Activated CD8-positive, alpha-beta memory T cell treated with anti-CD3 and anti-CD28 coated beads for 36 hours (primary cell): Measurements from ENCODE around the gene B9D1. TPM values are rescaled to one million over a fixed set of nuclear protein-coding genes. Genes with fewer than 3 reads are reported as not detected.

Source experiments
- CTCF ChIA-PET: fragments of 350-600 bp; sonication (Branson Sonifier 250); formaldehyde crosslinking; loops from one replicate; lab custom pipeline; 2021; ENCODE audit warnings: antibody characterized with exemption; lab: Charles Lee
- POLR2A ChIA-PET: fragments of 350-600 bp; sonication (Branson Sonifier 250); formaldehyde crosslinking; loops from one replicate; lab custom pipeline; 2021; ENCODE audit warnings: antibody characterized with exemption; lab: Charles Lee
- total RNA-seq, 2 experiments: library from RNA; stranded (reverse); gene quantifications; one replicate each; pipeline ENCODE4 v1.2.3, GENCODE V29; 2021

The B9D1 gene
- total RNA-seq, 2 experiments from 2014 or later = 7.5 to 9.2 TPM

GRCh38 chr17:19345486-19346350 is 16.8 kb downstream of the B9D1 start:
- CTCF ChIA-PET = interaction anchor here (0.8 kb wide), 1 partner anchor 7 kb away, joined by 3 read pairs; no protein-coding TSS in a partner anchor
- POLR2A ChIA-PET = interaction anchor here (0.6 kb wide), 1 partner anchor 91 kb away, joined by 3 read pairs; no protein-coding TSS in a partner anchor

GRCh38 chr17:19345067-19345460 is 17.5 kb downstream of the B9D1 start:
- POLR2A ChIA-PET = interaction anchor here (0.6 kb wide), 1 partner anchor 92 kb away, joined by 3 read pairs; no protein-coding TSS in a partner anchor

DNA sequence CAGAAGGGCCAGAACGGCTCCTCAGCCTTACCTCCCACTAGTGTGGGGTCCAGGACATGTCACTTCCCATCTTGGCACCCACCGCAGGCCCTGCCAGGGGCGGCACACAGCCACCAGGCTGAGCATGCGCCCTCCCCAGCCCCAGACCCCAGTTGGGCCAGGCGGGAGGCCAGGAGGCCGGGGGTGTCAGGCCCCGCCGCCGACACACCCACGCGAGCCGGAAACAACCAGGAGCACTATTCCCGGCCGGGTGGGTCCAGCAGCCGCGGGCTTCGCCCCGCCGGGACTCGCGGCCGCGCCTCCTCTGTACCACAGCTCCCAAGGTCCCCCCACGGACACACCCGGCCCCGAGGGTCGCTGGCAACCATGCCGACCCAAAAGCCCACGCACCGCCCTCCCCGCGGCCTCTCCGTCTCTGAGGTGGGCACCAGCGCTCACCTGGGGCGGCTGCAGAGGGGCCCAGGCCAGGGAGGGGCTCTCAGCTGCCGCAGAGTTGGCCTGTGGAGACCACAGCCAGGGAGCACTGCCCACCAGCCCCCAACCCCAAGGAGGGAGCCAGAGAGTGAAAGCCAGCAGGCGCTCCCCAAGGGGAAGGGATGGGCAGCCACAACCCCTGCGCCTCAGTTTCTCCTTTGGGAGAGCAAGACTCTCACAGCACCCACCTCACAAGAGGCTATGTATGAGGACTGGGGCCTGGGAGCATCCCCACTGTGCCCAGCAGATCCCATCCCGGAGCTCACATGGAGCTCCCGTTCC is 18.0 kb downstream of the B9D1 start:
- POLR2A ChIA-PET = no interaction called here
- CTCF ChIA-PET = no interaction called here

More at GRCh38 chr17:19345067-19345460, 17.5 kb downstream of the B9D1 start:
- CTCF ChIA-PET = no interaction called here

DNA sequence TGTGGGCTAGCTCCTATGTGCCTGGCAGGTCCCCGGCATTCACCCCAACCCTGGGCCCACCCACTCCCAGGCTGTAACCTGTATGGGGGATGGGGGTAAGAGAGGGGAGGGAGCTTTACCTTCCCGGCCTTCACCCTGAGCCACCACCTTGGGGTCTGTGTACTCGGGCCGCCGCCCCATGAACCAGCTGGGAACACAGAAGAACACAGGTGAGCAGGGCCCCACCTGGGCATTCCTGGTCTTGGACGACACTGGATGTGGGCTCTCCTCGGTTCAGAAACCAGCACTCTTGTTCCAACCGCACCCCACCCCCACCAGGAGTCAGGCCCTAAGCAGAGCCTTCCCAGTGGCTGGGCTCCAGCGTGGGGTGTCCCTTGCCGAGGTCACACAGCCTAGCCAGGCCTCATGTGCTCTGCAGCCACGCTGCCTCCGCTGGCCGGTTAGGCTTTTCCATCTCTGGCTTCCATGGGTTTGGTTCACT is 18.8 kb downstream of the B9D1 start:
- ChIA-PET POLR2A (no interaction called here), CTCF (no interaction called here)

- CTCF ChIA-PET = no interaction called here
Observed at GRCh38 chr17:19343256-19343630, 19.3 kb downstream of the B9D1 start.

DNA sequence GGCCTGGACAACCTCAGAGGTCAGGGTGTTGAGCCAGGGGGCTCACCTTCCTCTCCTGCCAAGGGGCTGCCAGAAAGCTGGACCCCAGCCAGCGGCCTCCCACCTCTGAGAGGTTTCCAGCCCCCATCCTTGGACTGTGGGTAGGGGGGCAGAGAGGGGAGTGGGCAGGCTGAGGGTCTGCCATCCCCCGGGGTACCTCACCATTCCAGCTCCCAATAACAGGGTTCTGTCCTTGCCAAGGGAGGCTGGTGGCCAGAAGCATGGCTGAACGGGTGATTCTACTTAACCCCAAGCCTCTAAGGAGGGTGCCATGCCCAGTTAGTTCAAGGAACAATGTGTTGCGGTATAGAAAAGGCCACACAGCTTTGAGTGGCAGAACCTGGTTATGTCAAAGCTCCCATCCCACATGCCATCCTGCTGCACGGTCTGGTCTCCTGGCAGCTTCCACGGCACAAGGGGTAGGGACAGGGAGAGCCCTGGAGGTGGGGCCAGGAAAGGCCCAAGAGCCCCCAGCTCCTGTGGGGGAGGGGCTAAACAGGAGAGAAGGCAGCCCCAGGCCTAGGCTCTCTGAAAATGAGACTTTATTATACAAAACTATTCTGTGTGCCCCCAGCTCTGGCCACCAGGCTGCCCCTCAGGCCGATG is 19.8 kb downstream of the B9D1 start:
- ChIA-PET POLR2A (no interaction called here), CTCF (no interaction called here)

More at GRCh38 chr17:19343256-19343630, 19.3 kb downstream of the B9D1 start:
- POLR2A ChIA-PET = no interaction called here

DNA sequence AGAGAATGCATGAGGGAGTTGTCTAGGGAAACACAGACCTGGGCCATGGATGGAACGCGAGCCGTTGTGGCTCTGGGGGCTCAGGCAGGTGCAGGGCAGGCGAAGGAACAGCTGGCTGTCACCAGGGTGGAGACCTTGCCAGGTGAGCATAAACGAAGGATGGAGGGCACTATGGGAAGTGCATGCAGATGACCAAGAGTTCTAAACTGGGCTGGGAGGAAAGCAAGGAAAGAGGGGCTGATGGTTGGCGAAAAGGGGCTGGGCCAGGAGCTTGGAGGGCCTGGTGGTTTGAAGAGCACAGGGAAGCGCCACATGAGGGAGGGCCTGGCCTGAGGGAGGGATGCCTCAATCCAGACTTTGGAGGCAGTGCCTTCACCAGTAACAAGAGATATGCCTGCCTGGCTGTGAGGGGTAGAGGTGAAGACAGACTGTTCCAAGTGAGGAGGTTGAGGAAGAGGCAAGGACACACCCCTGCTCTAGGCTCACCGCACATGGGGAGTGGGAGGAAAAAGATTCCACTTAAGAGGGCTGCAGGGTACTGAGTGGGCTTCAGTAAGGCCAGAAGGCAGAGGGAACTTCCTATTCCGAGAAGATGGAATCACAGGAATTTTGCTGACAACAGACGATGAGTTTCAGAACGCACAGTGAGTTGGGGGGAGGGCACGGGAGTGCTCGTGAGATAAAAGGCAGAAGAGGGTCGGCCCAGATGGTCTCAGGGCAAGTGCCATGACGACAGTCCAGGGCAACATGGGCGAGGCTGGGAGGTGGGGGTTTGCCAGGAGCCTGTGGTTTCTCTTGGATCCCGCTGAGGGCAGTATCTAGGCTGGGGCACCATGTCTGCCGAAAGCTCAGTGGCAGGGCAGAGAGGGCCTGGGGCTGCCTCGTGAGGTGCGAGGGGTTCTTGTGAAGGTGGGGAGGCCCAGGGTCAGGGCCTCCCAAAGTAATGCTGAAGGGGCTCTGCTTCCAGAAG is 20.6 kb downstream of the B9D1 start:
- CTCF ChIA-PET = no interaction called here
- POLR2A ChIA-PET = interaction anchor here (0.5 kb wide), 1 partner anchor 315 kb away, joined by 3 read pairs; no protein-coding TSS in a partner anchor

- CTCF ChIA-PET = no interaction called here
- POLR2A ChIA-PET = interaction anchor here (0.5 kb wide), 1 partner anchor 316 kb away, joined by 3 read pairs; no protein-coding TSS in a partner anchor
Observed at GRCh38 chr17:19341211-19341631, 21.3 kb downstream of the B9D1 start.

- ChIA-PET CTCF (interaction anchor here (1.7 kb wide), 1 partner anchor 24 kb away, joined by 5 read pairs; the partner anchor contains the start of gene B9D1), POLR2A (no interaction called here)
Observed at GRCh38 chr17:19339341-19339815, 23.1 kb downstream of the B9D1 start.

DNA sequence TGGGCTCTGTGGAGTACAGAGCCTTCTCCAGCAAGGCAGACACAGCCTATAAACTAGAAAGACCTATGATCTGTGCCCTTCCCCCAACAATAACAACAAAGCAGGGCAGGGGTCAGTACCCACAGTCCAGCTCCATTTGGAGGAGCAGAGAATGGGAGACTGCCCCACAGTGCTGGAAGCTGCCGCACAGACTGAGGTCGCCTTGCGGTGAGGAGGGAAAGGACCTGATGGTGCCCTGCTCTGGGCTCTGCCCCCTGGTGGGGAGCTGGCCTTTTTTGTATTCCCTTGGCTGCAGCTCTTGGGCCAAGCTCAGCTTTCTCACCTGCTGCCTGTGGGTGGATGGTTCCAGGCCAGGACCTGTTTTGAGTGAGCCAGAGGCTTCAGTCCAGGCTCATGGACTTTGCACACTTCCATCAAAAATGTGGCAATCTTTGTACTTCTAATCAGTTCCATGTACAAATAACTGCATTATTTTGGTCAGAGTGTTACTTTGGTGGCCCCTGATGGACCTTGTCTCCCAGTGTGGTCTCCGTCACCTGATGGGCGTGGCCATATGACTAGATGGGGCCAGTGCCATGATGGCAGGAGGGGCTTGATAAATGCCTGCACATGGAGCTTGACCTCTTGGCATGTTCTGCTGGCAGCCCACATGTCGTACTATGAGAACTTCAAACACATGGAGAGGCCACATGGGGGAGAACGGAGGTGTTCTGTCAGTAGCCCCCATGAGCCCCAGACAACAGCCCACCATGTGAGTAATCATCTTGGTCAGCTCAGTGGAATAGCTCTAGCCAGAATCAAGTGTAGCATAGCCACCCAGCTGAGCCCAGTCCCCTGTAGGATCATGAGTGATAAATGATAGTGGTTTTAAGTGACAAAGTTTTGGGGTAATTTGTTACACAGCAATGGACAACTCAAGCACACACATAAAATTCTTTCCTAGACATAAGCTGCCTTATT is 24.2 kb downstream of the B9D1 start:
- POLR2A ChIA-PET = no interaction called here
- CTCF ChIA-PET = interaction anchor here (0.7 to 1.7 kb wide), 6 partner anchors 8 to 95 kb away, joined by 3 to 5 read pairs (median 3); partner anchors contain the start of gene B9D1

DNA sequence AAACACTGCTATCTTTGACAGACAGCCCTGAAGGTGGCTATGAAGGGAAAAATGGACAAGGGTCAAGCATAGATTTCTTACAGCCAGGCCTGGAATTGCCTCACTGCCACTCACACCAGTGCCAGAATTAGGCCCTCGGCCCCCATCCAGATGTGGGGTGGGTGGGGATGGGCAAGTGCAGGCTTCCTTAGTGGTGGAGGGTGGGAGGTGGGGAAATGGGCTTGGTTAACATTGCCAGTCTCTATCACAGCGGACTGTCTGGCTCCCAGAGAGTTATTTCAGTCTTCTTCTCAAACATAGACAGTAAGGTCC is 24.9 kb downstream of the B9D1 start:
- ChIA-PET POLR2A (no interaction called here), CTCF (interaction anchor here (1.1 to 1.2 kb wide), 3 partner anchors 29 to 96 kb away, joined by 3 read pairs; no protein-coding TSS in a partner anchor)

- POLR2A ChIA-PET = no interaction called here
- CTCF ChIA-PET = interaction anchor here (1.1 to 1.2 kb wide), 4 partner anchors 28 to 97 kb away, joined by 3 read pairs; no protein-coding TSS in a partner anchor
Observed at GRCh38 chr17:19336938-19337711, 25.4 kb downstream of the B9D1 start.

GRCh38 chr17:19335951-19336631 is 26.4 kb downstream of the B9D1 start:
- ChIA-PET POLR2A (no interaction called here), CTCF (interaction anchor here (1.1 kb wide), 1 partner anchor 30 kb away, joined by 3 read pairs; no protein-coding TSS in a partner anchor)

DNA sequence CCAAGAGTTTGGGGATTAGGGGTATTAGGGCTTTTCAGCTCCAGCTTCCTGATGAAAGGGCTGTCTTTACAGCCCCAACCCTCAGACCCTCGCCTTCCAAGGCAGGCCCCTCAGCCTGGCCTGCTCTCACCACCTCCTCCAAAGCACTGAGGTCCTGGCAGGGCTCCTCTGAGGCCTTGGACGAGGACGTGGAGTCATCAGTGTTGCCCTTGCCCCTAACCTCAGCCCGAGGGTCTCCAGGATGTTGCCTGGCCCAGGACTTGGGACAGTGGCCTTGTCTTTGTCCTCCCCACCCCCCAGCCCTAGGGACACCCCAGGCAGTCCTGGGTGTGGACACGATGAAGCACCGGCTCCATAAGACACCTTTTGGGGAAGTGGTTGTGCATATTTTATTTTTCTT is 28.2 kb downstream of the B9D1 start:
- CTCF ChIA-PET = no interaction called here
- POLR2A ChIA-PET = no interaction called here

DNA sequence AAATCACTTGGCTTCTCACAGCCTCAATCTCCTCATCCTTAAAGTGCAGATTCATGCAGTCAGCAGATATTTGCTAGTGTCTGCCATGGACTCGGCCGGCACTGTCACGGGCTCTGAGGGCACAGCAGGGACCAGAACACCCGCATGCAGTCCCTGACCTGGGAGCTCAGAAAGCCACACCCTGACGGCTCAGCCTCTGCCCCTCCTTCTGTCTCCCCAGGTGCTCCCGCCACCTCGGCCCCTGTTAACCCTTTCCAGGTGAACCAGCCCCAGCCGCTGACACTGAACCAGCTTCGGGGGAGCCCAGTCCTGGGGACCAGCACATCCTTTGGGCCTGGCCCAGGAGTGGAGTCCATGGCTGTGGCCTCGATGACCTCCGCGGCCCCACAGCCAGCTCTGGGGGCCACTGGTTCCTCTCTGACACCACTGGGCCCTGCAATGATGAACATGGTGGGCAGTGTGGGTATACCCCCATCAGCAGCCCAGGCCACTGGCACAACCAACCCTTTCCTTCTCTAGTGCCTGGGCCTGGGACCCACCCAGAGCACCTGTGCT is 28.7 kb downstream of the B9D1 start:
- CTCF ChIA-PET = no interaction called here

GRCh38 chr17:19333132-19333440 is 29.4 kb downstream of the B9D1 start:
- POLR2A ChIA-PET = no interaction called here

More for the DNA sequence above, 28.7 kb downstream of the B9D1 start:
- POLR2A ChIA-PET = no interaction called here

More at GRCh38 chr17:19333132-19333440, 29.4 kb downstream of the B9D1 start:
- CTCF ChIA-PET = no interaction called here
